HS-5 (cell line): ENCODE data around the gene LYZL2.
"Not testable (repeated sequence)": the region's sequence is repeated elsewhere in the genome, so short reads cannot be mapped to it uniquely, and the experiment has no call there.

Source experiments
- DNase-seq: peaks from one replicate; pipeline ENCODE4 v3.0.0-alpha.2; 2012; ENCODE audit warnings: low read depth

Gene LYZL2

DNA sequence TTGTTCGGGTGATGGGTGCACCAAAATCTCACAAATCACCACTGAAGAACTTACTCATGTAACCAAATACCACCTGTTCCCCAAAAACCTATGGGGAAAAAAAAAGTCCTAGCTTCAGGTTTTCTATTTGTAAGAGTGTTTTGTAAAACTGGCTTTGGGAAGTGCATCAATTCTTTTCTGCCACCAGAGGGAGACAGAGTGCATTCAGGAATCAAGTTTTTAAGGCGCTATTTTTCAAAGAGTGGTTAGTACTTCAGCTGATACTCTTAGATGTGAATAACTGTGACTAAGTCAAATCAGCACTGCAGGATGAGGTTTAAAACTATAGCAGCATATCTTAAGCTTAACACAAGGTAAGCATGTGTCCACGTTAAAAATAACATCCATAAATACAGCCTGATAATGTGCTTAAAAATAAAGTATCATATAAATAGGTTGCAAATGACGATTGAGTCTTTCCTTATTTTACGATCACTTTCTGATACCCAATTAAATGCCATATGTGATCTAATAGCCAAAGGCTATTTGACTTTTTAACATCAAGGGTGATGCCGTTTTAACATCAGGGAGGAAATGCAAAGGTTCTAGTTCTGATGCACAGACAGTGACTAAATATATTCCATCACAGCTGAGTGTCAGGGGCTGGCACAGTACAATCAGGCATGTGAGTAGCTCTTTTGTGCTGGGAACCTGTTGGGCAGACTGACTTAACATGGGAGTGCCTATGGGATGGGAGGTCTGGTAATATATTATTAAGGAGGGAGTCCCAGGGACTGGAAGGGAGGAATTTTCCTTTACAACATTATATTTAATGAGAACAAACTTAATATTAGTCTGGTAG is 10.6 kb upstream of the LYZL2 start:
- no peak for DNase-seq

- peak; percentile 58 for DNase-seq
These were observed 8.4 kb upstream of the LYZL2 start for GRCh38 chr10:30637881-30638467.

DNA sequence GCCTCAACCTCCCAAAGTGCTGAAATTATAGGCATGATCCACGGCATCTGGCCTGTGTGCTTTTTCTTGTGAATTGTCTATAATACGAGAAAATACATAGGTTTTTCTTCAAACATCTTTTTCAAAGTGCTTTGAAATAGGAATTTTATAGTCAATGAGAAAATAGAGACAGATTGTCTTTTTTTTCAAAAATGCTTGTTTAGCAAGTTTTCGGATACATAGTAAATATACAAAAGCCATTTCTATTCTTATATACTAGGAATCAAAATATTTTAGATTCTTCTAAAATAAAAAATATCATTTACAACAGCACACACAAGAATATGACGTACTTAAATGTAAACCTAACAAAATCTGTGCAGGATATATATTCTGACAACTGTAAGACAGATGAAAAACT is 1.6 kb upstream of the LYZL2 start:
- no peak for DNase-seq

GRCh38 chr10:30630571-30630970 is 1.0 kb upstream of the LYZL2 start:
- peak; percentile 61 for DNase-seq

- not testable (repeated sequence) for DNase-seq
These were observed 977 bp downstream of the LYZL2 start for GRCh38 chr10:30628576-30628975.

- DNase-seq, result not testable (repeated sequence)
These were observed 2.7 kb downstream of the LYZL2 start for GRCh38 chr10:30626837-30627236.

- DNase-seq, result not testable (repeated sequence)
These were observed 3.4 kb downstream of the LYZL2 start for GRCh38 chr10:30626196-30626595.

DNA sequence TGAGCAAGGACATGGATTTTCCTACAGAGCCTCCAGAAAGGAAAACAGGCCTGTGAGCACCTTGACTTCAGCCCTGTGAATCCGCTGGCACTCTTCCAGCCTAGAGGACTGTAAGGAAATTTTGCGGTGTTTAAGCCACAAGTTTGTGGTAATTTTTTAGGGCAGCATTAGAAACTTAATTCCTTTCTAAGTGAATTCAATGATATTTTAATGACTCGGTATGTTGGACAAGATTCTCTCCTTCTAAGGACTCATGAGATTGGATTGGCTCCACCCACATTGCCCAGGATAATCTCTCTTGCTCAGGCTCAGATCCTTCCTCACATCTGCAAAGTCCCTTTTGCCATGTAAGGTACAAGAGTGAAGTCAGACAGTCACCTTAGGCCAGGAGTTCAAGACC is 4.5 kb downstream of the LYZL2 start:
- DNase-seq, result no peak

DNA sequence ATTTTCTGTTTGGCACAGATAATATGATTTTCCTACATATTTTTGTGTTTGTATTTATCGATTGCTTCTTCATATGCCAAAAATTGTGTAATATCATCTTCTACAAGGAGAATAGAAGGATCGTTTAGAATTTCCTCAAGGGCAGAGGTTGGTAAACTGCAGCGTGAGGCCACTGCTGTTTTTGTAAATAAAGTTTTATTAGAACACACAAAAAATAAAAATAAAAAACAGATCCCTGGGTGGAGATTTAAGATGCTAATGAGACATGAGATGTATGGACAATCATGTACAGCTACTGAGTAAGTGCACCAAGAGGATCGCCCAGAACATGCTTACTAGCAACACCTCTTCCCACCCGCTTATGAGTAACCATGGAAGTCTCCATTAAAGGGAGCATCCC is 9.6 kb downstream of the LYZL2 start:
- DNase-seq, result no peak

- no peak for DNase-seq
These were observed 12.5 kb downstream of the LYZL2 start for GRCh38 chr10:30617070-30617469.

DNA sequence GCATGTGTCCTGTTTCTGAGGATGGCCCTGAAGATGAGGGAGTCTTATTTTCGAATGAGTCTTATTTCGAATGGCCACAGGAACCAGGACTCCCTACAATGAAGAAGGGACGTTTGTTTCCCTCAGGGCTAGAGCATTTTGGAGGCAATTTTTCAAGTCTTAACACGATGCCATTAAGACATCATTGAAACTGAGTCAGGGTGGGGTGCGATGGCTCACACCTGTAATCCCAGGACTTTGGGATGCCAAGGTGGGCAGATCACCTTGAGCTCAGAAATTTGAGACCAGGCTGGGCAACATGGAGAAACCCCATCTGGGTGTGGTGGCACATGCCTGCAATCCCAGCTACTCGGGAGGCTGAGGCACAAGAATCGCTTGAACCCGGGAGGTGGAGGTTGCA is 18.5 kb downstream of the LYZL2 start:
- DNase-seq, result not testable (repeated sequence)

DNA sequence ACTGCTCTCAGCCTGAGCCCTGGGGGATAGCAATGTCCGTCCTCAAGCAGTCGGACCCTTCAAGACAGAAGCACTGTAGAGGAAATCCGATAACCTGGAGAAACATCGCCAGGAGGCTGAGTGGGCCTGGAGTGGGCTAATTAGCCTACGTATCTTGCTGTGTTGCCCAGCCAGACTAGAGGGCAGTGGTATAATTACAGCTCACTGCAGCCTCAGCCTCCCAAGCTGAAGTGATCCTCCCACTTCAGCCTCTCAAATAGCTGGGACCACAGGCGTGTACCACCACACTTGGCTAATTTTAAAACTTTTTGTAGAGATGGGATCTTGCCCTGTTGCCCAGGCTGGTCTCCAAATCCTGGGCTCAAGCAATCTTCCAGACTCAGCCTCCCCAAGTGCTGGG is 21.7 kb downstream of the LYZL2 start:
- no peak for DNase-seq

GRCh38 chr10:30606313-30606712 is 23.2 kb downstream of the LYZL2 start:
- no peak for DNase-seq

GRCh38 chr10:30605341-30606121 is 24.0 kb downstream of the LYZL2 start:
- not testable (repeated sequence) for DNase-seq

DNA sequence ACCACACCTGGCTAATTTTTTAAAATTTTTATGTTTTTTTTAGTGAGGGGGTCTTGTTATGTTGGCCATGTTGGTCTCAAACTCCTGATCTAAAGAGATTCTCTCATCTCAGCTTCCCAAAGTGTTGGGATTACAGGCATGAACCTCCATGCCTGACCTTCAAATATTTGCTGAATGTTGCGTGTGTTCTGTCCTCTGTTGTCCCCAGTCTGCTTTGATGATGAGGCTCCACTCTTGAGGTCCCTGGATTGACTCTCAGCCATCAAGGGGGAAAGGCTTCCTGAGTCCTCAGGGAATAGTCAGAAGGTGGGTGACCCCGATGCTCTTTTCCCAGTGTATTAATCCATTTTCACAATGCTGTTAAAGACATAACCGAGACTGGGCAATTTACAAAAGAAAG is 26.0 kb downstream of the LYZL2 start:
- no peak for DNase-seq

DNA sequence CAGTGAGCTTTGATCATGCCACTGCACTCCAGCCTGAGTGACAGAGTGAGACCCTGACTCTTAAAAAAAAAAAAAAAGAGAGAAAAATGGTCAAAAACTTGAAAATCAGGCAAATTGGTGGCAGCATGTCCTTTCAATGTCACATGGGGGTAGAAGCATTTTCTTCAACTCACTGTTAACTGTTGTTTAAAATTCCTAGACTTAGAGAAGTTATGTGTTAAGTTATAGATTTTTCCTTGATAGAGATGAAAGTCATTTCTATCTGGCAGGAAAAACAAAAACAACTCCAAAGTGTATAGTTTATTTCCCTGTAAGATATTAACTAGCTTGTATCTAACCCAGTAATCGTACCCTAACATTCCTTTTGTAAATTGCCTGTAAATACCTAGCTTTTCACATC is 26.8 kb downstream of the LYZL2 start:
- DNase-seq, result no peak

- no peak for DNase-seq
These were observed 29.5 kb downstream of the LYZL2 start for GRCh38 chr10:30600005-30600404.

DNA sequence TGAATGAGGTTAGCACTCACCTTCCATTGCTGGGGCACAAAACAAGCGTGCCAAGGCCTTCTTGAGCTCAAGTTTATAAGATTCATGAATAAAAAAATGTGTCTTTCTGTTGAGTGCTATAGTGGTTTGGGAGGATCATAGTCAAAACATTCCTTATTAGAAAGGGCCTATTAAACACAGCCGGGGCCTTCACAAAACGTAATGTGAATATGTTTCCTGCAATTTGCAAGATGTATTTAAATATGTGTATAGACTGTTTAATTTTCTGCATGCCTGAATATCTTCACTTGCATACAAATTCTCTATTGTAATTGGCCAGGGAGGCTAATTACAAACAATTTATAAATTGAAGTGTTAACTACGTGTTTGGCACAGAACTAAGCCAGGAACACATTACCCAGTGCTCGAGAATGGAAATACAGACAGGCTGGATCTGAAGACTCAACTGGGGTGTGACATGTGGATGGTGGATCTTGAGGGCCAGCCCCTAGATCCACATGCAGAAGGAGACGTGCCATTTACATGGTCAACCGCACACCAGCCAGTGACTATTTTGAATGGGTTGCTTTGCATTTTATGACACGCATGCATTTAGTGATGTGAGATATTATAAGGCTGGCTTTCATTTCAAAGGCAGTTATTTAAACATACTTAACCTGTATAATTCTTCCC is 31.3 kb downstream of the LYZL2 start:
- DNase-seq, result no peak

DNA sequence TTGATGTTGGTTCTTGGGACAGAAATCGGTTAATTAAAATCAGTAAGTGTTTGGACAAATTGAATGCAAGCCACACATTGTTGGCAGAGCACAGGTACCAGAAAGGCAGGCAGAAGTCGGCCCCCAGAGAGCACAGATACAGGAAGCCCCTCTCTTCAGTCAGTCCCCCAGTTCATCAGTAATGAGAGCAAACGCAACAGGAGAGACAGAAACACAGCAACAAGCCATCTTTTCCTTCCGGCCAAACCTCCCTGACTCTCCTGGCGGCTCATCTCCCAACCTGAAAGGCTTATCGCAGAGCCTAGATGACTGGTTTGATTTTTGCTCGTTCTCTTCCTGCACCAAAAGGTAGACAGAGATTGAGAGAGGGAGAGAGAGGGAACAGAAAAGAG is 32.1 kb downstream of the LYZL2 start:
- DNase-seq, result not testable (repeated sequence)

DNA sequence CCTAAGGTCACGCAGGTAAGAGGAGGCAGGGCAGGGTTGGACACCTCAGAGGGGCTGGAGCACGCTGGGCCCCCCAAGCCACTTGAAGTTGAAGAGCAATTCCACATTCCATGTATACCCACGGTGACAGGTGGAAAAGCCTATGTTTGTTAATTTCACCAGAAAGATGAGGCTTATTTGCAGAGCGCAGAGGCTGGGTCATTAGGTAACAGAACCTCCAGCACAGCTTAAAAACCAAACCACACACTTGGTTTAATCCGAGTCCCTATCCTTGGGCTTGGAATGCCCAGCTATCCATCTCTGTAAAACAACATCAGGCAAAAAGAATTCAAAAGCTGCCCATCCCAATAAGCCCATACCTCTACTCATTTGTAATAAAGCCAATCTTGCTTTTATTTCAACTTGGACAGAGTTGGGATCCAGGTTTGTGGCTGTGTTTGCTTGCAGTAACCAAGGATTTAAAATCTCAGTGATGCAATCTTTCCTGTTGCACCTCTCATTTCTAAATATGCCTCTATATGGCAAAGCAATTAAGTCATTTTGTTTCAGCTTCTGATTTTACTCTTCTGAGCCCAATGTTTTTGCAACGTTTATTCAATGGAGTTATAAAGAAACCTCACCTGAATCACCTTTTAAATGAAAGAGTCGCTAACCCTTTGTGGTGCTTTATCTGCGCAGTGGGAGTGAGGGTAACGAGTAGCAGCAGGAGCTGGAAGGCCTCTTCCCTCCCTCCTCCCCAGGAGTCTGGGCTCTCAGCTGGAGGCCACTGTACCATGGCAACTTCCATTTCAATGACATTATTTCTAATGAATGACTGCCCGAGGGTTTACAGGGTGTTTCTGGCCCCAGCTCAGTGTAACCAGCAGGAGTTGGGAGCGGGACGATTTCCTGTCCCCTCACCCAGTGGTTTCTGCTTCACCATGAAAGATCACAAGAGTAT is 32.8 kb downstream of the LYZL2 start:
- not testable (repeated sequence) for DNase-seq

- no peak for DNase-seq
These were observed 33.5 kb downstream of the LYZL2 start for GRCh38 chr10:30596013-30596412.
